ENCODE measurements around the gene IL20RA. TPM values are rescaled to one million over a fixed set of nuclear protein-coding genes. Genes with fewer than 3 reads are reported as not detected.

Gene IL20RA
- total RNA-seq, 4 donors from 2014 or later = 0.17 to 0.88 (median 0.38) TPM; not detected in 1

DNA sequence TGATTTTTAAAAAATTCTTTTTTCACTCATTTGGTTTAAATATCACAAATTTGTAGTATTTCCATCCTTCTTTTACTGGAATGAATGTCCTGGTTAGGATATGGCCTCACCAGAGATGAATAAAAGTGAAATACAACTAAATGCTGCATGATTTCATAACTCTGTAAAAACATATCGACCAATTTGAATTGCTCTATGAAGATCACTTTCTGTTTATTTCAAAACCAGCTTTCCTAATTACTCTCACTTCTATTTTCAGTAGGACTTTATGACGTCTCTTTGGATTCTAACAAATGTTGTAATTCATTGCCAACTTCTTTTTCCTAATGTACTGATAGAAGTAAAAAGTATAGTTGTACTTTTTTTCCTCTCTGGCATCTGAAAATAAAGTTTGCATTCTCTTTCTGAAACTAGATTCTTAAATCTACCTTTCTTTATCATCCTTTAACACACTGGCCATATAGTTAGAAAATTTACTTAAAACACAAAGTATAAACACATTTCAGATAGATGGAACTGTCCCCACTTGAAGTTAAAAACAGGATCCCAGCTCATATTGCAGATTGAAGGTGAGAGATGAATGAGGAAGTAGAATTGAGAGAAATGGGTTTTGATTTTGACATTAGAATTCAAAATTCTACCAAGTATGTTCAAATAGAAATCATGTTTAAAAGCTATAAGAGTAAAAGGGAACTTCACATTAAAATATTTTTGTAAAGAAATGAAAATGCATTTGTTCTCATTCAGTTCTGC lies 40.3 kb upstream of the IL20RA start:
- TF ChIP-seq, protein P1, sequence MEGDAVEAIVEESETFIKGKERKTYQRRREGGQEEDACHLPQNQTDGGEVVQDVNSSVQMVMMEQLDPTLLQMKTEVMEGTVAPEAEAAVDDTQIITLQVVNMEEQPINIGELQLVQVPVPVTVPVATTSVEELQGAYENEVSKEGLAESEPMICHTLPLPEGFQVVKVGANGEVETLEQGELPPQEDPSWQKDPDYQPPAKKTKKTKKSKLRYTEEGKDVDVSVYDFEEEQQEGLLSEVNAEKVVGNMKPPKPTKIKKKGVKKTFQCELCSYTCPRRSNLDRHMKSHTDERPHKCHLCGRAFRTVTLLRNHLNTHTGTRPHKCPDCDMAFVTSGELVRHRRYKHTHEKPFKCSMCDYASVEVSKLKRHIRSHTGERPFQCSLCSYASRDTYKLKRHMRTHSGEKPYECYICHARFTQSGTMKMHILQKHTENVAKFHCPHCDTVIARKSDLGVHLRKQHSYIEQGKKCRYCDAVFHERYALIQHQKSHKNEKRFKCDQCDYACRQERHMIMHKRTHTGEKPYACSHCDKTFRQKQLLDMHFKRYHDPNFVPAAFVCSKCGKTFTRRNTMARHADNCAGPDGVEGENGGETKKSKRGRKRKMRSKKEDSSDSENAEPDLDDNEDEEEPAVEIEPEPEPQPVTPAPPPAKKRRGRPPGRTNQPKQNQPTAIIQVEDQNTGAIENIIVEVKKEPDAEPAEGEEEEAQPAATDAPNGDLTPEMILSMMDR (IDR thresholded peaks at IDR 0.05; ENCODE audit: low read depth) = no peak

DNA sequence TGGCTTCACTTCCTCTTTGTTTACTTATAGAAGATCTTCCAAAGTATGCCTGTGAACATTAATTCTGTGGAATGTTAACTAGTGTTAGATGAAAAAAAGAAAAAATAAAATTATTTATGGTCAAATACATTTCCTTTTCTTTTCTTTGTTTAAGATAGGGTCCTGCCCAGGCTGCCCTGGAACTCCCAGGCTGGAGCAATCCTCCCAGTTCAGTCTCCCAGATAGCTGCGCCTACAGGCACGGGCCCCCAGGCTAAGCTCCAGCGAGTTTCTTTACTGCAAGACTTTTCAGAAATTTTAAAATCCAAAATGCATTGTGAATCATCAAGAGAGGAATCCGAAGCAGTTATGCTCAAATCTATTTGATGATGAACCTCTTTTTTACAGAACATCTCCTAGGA lies 39.3 kb upstream of the IL20RA start:
- TF ChIP-seq, protein P1 (IDR thresholded peaks at IDR 0.05; ENCODE audit: low read depth) = no peak

DNA sequence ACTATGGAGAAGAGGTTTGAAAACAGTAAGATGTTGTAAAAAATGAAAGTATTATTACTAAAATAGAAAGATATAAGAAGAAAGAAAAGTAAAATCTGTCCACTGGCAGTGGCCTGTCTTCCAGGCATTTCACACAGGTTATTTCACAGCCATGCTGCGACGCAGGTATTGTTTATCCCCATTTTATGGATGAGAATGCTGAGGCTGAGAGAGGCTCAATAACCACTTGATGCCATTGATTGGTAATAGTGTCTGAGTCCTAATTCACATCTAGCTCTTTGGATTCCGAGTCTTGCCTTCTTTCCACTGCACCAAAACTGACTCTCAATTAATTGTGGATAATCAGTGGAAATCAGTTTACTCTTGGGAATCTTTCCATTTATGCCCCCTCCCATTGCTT lies 37.2 kb upstream of the IL20RA start:
- TF ChIP-seq, protein P1 (IDR thresholded peaks at IDR 0.05; ENCODE audit: low read depth) = no peak

DNA sequence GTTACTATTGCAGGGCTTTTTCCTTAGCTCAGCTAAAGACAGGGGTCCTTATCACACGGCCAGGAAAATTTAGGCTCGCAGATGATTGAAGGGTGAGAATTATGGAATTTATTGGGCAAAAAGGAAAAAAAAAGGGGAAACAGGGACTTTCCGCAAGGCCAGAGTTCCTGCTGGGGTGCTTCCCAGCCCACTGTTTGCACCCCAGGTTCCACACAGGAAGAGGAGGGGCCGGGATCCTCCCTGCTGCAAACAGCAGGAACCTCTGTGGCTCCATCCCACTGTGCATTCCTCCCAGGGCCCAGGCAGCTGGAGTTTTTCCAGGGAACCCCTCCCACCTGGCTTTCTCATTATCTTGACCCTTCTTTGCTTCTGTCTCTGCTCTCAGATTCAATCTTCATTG lies 35.9 kb upstream of the IL20RA start:
- TF ChIP-seq, protein P1 (IDR thresholded peaks at IDR 0.05; ENCODE audit: low read depth) = no peak

DNA sequence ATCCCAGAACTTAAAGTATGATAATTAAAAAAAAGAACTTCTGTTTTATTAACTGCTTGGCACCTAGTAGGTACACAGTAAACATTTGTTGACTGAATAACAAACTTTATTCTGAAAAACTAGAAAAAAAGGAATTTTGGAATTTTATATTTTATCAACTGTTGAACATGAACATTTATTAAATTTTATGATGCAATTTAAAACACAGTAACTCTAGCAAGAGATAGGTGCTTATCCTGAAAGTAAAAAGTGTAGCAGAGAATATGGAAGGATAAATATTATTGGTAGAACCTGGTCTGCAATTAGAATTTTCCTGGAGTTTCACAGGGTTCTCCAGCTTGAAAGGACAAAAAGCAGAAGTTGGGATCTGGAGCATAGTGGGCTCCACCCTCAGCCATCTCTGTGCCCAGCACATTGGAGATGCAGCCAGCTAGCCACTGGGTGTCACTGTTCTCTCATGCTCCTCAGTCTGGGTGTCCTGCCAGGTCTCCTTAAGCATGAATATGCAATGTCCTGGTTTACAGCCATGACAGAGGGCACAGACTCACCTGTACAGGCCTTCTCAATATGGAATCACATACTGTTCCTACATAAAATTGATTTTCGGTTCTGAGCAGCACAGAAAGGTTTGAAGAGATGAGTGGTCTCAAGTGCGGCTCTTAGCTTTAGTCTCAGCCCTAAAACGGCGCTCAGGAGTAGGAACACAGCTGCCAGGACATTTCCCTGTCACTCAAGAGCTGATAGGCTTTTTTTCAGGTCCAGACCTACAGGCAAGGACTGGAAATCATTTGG lies 31.7 kb upstream of the IL20RA start:
- TF ChIP-seq, protein P1 (IDR thresholded peaks at IDR 0.05; ENCODE audit: low read depth) = no peak

DNA sequence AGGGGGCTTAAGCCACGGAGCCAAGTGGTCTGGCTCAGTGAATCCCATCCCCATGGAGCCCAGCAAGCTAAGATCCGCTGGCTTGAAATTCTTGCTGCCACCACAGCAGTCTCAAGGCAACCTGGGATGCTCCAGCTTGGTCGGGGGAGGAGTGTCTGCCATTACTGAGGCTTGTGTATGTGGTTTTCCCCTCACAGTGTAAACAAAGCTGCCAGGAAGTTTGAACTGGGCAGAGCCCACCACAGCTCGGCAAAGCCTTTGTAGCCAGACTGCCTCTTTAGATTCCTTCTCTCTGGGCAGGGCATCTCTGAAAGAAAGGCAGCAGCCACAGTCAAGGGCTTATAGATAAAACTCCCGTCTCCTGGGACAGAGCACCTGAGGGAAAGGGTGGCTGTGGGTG lies 25.5 kb upstream of the IL20RA start:
- TF ChIP-seq, protein P1 (IDR thresholded peaks at IDR 0.05; ENCODE audit: low read depth) = no peak

DNA sequence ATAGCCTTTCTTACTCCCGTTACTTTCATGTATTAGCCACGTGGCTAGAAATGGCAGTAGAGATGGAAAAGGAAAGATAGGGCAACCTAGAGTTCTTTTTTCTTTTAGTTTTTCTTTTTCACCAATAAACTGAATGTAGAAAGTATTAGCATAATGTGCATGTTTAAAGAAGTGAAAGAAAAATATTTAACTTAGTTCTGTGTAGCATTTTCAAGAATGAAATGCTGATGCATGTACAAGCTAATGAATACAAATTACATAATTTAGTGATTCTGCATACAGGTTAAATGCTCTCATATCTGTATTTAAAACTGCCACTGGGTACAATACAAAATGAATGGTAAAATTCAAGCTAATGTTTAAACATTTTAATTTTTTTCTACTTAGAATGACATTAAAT lies 22.6 kb upstream of the IL20RA start:
- TF ChIP-seq, protein P1 (IDR thresholded peaks at IDR 0.05; ENCODE audit: low read depth) = no peak
